ENCODE data around the gene CDK10. TPM values are rescaled to one million over a fixed set of nuclear protein-coding genes. Genes with fewer than 3 reads are reported as not detected.

The CDK10 gene
- total RNA-seq, 4 donors from 2014 or later: 34.6 to 69.1 (median 40.9) TPM

DNA sequence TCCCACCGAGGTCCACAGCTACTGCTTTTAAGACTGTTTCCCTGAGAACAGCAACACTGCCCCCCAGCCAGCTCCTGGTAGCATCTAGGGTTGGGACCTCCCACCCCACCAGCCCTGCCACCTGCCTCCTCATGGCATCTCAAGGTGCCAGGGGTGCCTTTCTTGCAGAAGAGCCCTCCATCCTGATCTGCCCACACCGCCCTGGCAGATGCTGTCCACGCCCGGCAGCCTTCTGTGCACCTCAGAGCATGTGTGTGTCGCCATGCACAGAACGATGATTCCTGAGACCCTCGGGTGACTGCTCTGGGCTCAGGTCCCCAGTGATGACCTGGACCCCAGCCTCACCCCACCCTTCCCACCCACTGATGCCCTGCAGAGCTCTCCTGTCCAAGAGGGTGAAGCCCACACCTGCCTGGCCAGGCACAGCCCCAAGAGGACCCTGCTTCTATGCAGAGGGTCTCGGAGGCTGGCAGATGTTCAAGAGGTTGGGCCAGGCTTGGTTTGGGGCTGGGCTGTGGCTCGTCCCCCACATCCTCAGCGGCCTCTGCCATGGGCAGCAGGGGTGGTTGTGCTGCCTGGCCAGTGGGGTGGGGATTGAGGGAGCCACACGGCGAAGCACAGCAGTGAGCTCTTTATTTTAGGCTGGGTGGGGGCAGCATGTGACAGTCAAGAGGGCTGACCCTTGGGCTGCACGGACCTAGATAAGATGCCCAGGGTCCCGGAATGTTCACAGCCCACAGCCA is 20.2 kb downstream of the CDK10 start:
- intact Hi-C loops (cut with DNase I; ENCODE audit: low total_unique reads): loop anchor here (5.0 to 10.0 kb wide), 2 partner anchors 86 to 158 kb away; no protein-coding TSS in a partner anchor
- TF ChIP-seq CTCF (IDR thresholded peaks at IDR 0.05): no peak
- no peak for TF ChIP-seq POLR2A (IDR thresholded peaks at IDR 0.05)
- H3K4me3 ChIP-seq (ENCODE audit: low read depth, poor library complexity, severe bottlenecking): no peak overlapping the region
- no peak for DNase-seq (ENCODE audit: low spot score in 2 of 2)
- 81 to 88% methylated on average over 10 to 14 of the region's 14 CpGs for WGBS, 2 donors

GRCh38 chr16:89707695-89708094 is 21.2 kb downstream of the CDK10 start:
- intact Hi-C loops (cut with DNase I; ENCODE audit: low total_unique reads): loop anchor here (5.0 to 10.0 kb wide), 2 partner anchors 85 to 157 kb away; no protein-coding TSS in a partner anchor

GRCh38 chr16:89708481-89708931 is 22.0 kb downstream of the CDK10 start:
- DNase-seq (ENCODE audit: low spot score in 2 of 2): no peak
- TF ChIP-seq CTCF (IDR thresholded peaks at IDR 0.05) (no peak), POLR2A (IDR thresholded peaks at IDR 0.05) (no peak)
- 67 to 76% methylated on average over 10 to 17 of the region's 19 CpGs for WGBS, 2 donors
- no peak overlapping the region for H3K4me3 ChIP-seq (ENCODE audit: low read depth, poor library complexity, severe bottlenecking)
- intact Hi-C loops (cut with DNase I; ENCODE audit: low total_unique reads): loop anchor here (5.0 to 10.0 kb wide), 2 partner anchors 84 to 156 kb away; no protein-coding TSS in a partner anchor

More at GRCh38 chr16:89707695-89708094, 21.2 kb downstream of the CDK10 start:
- DNase-seq (ENCODE audit: low spot score in 2 of 2): no peak
- WGBS, 2 donors: 78 to 89% methylated on average over 4 to 6 of the region's 9 CpGs
- TF ChIP-seq CTCF (IDR thresholded peaks at IDR 0.05) (no peak), POLR2A (IDR thresholded peaks at IDR 0.05) (no peak)
- no peak overlapping the region for H3K4me3 ChIP-seq (ENCODE audit: low read depth, poor library complexity, severe bottlenecking)

- no peak overlapping the region for H3K4me3 ChIP-seq (ENCODE audit: low read depth, poor library complexity, severe bottlenecking)
- whole genome bisulfite sequencing, 2 donors: 95 to 96% methylated on average over 6 to 8 of the region's 10 CpGs
- DNase-seq (ENCODE audit: low spot score in 2 of 2): no peak
- TF ChIP-seq CTCF (IDR thresholded peaks at IDR 0.05): no peak
- no peak for TF ChIP-seq POLR2A (IDR thresholded peaks at IDR 0.05)
- intact Hi-C loops (cut with DNase I; ENCODE audit: low total_unique reads): loop anchor here (5.0 to 10.0 kb wide), 2 partner anchors 83 to 156 kb away; no protein-coding TSS in a partner anchor
Observed at GRCh38 chr16:89709166-89709565, 22.7 kb downstream of the CDK10 start.

- 83 to 86% methylated on average over 17 to 19 of the region's 19 CpGs for WGBS, 2 donors
- no peak for DNase-seq (ENCODE audit: low spot score in 2 of 2)
- H3K4me3 ChIP-seq (ENCODE audit: low read depth, poor library complexity, severe bottlenecking): no peak overlapping the region
- intact Hi-C loops (cut with DNase I; ENCODE audit: low total_unique reads): loop anchor here (5.0 to 10.0 kb wide), 2 partner anchors 82 to 155 kb away; no protein-coding TSS in a partner anchor
- TF ChIP-seq CTCF (IDR thresholded peaks at IDR 0.05): no peak
Observed at GRCh38 chr16:89709716-89710432, 23.4 kb downstream of the CDK10 start.
